ENCODE data around the gene TDRD10. TPM values are rescaled to one million over a fixed set of nuclear protein-coding genes. Genes with fewer than 3 reads are reported as not detected.
A peak's percentile ranks its signal among the peaks of the same experiment; 100 is the strongest.
"Not testable (repeated sequence)": the region's sequence is repeated elsewhere in the genome, so short reads cannot be mapped to it uniquely, and the experiment has no call there.

TDRD10 gene
- total RNA-seq, 6 donors from 2014 or later: 6.2 to 47.1 (median 12.6) TPM

DNA sequence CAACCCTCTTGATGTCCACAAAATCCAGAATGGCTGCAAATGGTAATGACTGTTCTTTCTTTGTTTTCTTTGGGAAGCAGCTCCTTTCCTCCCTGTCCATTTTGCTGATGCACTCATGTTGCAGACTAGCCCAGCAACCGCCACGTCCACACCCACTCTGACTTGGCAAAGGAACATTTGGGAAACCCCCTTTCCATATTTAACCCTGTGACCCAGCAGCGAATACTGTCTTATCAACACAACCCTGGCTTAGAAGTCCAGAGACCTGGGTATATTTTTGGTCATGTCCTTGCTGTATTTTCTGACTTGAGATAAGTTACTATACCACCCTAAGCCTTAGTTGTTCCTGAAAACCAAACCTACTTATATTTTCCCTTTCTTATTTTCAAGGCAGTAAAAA, 18.3 kb downstream of the TDRD10 start:
- DNase-seq (peak in 1 of 2 donors; percentile 31), ATAC-seq (ENCODE audit: low FRiP score in 2 of 2) (peak in 1 of 2 donors; percentile 56)

GRCh38 chr1:154521695-154522094, 19.7 kb downstream of the TDRD10 start:
- no peak for ATAC-seq (ENCODE audit: low FRiP score in 2 of 2)
- Histone ChIP-seq H3K27ac (peak overlapping the region in 3 of 4 donors; percentile 12 to 57 (median 56)), H3K9me3 (no peaks in the 10 kb centered on the region), H3K4me3 (no peak overlapping the region), H3K4me1 (peaks cover 26 to 36% (median 33%) of the 10 kb centered on the region in 4 donors), H3K27me3 (no peaks in the 10 kb centered on the region), H3K36me3 (no peaks in the 10 kb centered on the region)
- WGBS, 2 donors: 22 to 27% methylated on average over 3 of the region's 3 CpGs
- no peak for DNase-seq
- TF ChIP-seq EP300 (IDR thresholded peaks at IDR 0.05): no peak
- TF ChIP-seq POLR2AphosphoS5 (IDR thresholded peaks at IDR 0.05): no peak
- TF ChIP-seq, protein P1, sequence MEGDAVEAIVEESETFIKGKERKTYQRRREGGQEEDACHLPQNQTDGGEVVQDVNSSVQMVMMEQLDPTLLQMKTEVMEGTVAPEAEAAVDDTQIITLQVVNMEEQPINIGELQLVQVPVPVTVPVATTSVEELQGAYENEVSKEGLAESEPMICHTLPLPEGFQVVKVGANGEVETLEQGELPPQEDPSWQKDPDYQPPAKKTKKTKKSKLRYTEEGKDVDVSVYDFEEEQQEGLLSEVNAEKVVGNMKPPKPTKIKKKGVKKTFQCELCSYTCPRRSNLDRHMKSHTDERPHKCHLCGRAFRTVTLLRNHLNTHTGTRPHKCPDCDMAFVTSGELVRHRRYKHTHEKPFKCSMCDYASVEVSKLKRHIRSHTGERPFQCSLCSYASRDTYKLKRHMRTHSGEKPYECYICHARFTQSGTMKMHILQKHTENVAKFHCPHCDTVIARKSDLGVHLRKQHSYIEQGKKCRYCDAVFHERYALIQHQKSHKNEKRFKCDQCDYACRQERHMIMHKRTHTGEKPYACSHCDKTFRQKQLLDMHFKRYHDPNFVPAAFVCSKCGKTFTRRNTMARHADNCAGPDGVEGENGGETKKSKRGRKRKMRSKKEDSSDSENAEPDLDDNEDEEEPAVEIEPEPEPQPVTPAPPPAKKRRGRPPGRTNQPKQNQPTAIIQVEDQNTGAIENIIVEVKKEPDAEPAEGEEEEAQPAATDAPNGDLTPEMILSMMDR (IDR thresholded peaks at IDR 0.05): no peak
- no peak for TF ChIP-seq POLR2A (IDR thresholded peaks at IDR 0.05)

More for the DNA sequence above, 18.3 kb downstream of the TDRD10 start:
- Histone ChIP-seq H3K27ac (peak overlapping the region in 1 of 4 donors; percentile 34), H3K9me3 (no peaks in the 10 kb centered on the region), H3K27me3 (no peaks in the 10 kb centered on the region), H3K4me1 (peaks cover 26 to 36% (median 33%) of the 10 kb centered on the region in 4 donors), H3K36me3 (no peaks in the 10 kb centered on the region), H3K4me3 (no peak overlapping the region)
- 32 to 36% methylated on average over 3 of the region's 3 CpGs for WGBS, 2 donors
- TF ChIP-seq EP300 (IDR thresholded peaks at IDR 0.05) (no peak), POLR2AphosphoS5 (IDR thresholded peaks at IDR 0.05) (no peak), POLR2A (IDR thresholded peaks at IDR 0.05) (no peak)
- TF ChIP-seq, protein P1 (IDR thresholded peaks at IDR 0.05): no peak

DNA sequence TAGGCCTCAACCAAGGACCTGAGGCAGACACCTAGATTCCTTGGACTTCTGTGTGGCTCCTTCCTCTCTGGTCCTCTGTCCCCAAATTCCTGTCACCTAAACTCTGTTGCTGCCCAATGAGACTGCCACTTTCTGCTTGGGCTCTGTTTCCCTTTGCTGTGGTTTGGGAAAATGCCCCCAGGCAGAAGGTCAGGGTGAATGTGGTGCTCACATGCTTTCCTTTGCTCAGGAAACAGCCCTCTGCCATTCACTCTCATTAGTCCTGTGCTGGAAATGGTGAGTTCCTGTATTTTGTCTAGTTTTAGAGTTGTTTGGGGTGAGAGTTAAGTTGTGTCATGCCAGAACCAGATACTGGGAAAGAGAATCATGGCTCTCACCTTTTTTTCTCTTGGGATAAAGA, 22.9 kb downstream of the TDRD10 start:
- Histone ChIP-seq H3K4me3 (no peak overlapping the region), H3K36me3 (no peaks in the 10 kb centered on the region), H3K27ac (no peak overlapping the region), H3K4me1 (peaks cover 20 to 29% (median 24%) of the 10 kb centered on the region in 4 donors), H3K9me3 (no peaks in the 10 kb centered on the region), H3K27me3 (no peaks in the 10 kb centered on the region)
- ATAC-seq (ENCODE audit: low FRiP score in 2 of 2) (no peak), DNase-seq (no peak)
- TF ChIP-seq POLR2AphosphoS5 (IDR thresholded peaks at IDR 0.05): no peak
- TF ChIP-seq POLR2A (IDR thresholded peaks at IDR 0.05): no peak
- TF ChIP-seq EP300 (IDR thresholded peaks at IDR 0.05): no peak
- TF ChIP-seq, protein P1 (IDR thresholded peaks at IDR 0.05): no peak

DNA sequence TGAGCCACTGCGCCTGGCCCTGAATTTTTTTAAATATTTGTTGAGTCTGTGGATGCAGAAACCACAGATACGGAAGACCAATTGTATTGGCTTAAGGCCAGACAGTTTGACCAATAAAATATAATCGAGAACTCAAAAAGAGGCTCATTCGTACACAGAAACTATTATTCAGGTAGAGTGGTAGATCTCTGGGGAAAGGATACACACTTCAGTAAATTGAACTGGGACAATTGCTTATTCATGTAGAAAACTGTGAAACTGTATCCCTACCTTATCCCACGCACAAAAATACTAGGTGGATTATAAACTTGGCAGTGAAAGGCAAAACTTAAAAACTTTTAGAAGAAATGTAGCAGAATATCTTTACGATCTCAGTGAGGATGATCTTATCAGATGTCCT, 25.2 kb downstream of the TDRD10 start:
- H3K27ac ChIP-seq: no peak overlapping the region
- no peaks in the 10 kb centered on the region for H3K36me3 ChIP-seq
- ATAC-seq (ENCODE audit: low FRiP score in 2 of 2): no peak
- H3K27me3 ChIP-seq: no peaks in the 10 kb centered on the region
- WGBS, 2 donors: 75 to 81% methylated on average over 6 of the region's 6 CpGs
- peaks cover 2 to 5% (median 2%) of the 10 kb centered on the region in 4 donors for H3K4me1 ChIP-seq
- no peaks in the 10 kb centered on the region for H3K9me3 ChIP-seq
- no peak overlapping the region for H3K4me3 ChIP-seq
- DNase-seq: no peak
- no peak for TF ChIP-seq EP300 (IDR thresholded peaks at IDR 0.05)
- TF ChIP-seq, protein P1 (IDR thresholded peaks at IDR 0.05): no peak

GRCh38 chr1:154529308-154529707, 27.3 kb downstream of the TDRD10 start:
- H3K9me3 ChIP-seq: no peaks in the 10 kb centered on the region
- ATAC-seq (ENCODE audit: low FRiP score in 2 of 2) (no peak), DNase-seq (no peak)
- no peak overlapping the region for H3K4me3 ChIP-seq
- 92 to 96% methylated on average over 6 of the region's 6 CpGs for whole genome bisulfite sequencing, 2 donors
- H3K27ac ChIP-seq: no peak overlapping the region
- H3K27me3 ChIP-seq: no peaks in the 10 kb centered on the region
- no peaks in the 10 kb centered on the region for H3K36me3 ChIP-seq
- TF ChIP-seq POLR2AphosphoS5 (IDR thresholded peaks at IDR 0.05): no peak
- TF ChIP-seq EP300 (IDR thresholded peaks at IDR 0.05): no peak
- no peak for TF ChIP-seq POLR2A (IDR thresholded peaks at IDR 0.05)
- TF ChIP-seq, protein P1 (IDR thresholded peaks at IDR 0.05): no peak
- peaks cover 0 to 5% (median 2%) of the 10 kb centered on the region in 4 donors for H3K4me1 ChIP-seq

DNA sequence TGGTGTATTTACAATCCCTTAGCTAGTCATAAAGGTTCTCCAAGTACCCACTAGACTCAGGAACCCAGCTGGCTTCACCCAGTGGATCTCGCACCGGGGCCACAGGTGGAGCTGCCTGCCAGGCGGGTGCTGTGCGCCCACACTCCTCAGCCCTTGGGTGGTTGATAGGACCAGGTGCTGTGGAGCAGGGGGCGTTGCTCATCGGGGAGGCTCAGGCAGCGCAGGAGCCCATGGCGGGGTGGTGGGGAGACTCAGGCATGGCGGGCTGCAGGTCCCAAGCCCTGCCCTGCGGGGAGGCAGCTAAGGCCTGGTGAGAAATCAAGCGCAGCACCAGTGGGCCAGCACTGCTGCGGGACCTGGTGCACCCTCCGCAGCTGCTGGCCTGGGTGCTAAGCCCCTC, 29.9 kb downstream of the TDRD10 start:
- peak in 1 of 2 donors; percentile 72 for DNase-seq
- not testable (repeated sequence) for ATAC-seq (ENCODE audit: low FRiP score in 2 of 2); H3K27ac ChIP-seq; H3K4me1 ChIP-seq; H3K4me3 ChIP-seq; H3K27me3 ChIP-seq; H3K36me3 ChIP-seq; H3K9me3 ChIP-seq
- WGBS, 2 donors: 100% methylated on average over 2 of the region's 13 CpGs; no CpG with 5 or more reads in 1 of the 2 donors
